Central memory CD8-positive, alpha-beta T cell (primary cell): ENCODE data around the gene RFXANK.

Experiments
- ATAC-seq: fragments of 150-1000 bp; cut with Tn5 transposase; replicated peaks from 2 replicates; pipeline ENCODE4 v1.10.0; 2022; ENCODE audit warnings: mild to moderate bottlenecking, moderate FRiP score, moderate number of reproducible peaks; ENCODE audit not compliant: poor library complexity, severe bottlenecking; ENCODE audit errors: extremely low read depth
- DNase-seq, 2 donors: peaks; one replicate each; pipeline ENCODE4 v3.0.0; 2021; ENCODE audit warnings: low spot score in 2 of 2
- H3K27ac Mint-ChIP-seq: one replicate; pipeline ENCODE4 v1.8.0; 2022; ENCODE audit warnings: low read depth, mild to moderate bottlenecking, moderate library complexity, mixed read lengths
- H3K27me3 Mint-ChIP-seq: one replicate; pipeline ENCODE4 v1.8.0; 2022; ENCODE audit warnings: mixed read lengths
- H3K36me3 Mint-ChIP-seq: one replicate; pipeline ENCODE4 v1.8.0; 2022; ENCODE audit warnings: mild to moderate bottlenecking, moderate library complexity, mixed read lengths; ENCODE audit not compliant: insufficient read depth
- H3K4me1 Mint-ChIP-seq: one replicate; pipeline ENCODE4 v1.8.0; 2022; ENCODE audit warnings: mixed read lengths
- H3K4me3 Mint-ChIP-seq: one replicate; pipeline ENCODE4 v1.8.0; 2022; ENCODE audit warnings: mild to moderate bottlenecking, moderate library complexity, mixed read lengths
- H3K9me3 Mint-ChIP-seq: one replicate; pipeline ENCODE4 v1.8.0; 2022; ENCODE audit warnings: mixed read lengths

RFXANK gene

GRCh38 chr19:19230999-19231398 is 38.9 kb downstream of the RFXANK start:
- DNase-seq (no peak), ATAC-seq (no peak)
- Mint-ChIP-seq H3K9me3 (peaks cover under 1% of the 10 kb centered on the region), H3K36me3 (no peaks in the 10 kb centered on the region), H3K27me3 (peaks cover 45% of the 10 kb centered on the region), H3K4me1 (no peaks in the 10 kb centered on the region), H3K27ac (no peak overlapping the region), H3K4me3 (no peak overlapping the region)

GRCh38 chr19:19232261-19232721 is 40.2 kb downstream of the RFXANK start:
- peaks cover 5% of the 10 kb centered on the region for H3K9me3 Mint-ChIP-seq
- ATAC-seq, result no peak
- no peak overlapping the region for H3K4me3 Mint-ChIP-seq
- no peaks in the 10 kb centered on the region for H3K36me3 Mint-ChIP-seq
- no peaks in the 10 kb centered on the region for H3K4me1 Mint-ChIP-seq
- no peak overlapping the region for H3K27ac Mint-ChIP-seq
- DNase-seq, result no peak
- peaks cover 33% of the 10 kb centered on the region for H3K27me3 Mint-ChIP-seq

DNA sequence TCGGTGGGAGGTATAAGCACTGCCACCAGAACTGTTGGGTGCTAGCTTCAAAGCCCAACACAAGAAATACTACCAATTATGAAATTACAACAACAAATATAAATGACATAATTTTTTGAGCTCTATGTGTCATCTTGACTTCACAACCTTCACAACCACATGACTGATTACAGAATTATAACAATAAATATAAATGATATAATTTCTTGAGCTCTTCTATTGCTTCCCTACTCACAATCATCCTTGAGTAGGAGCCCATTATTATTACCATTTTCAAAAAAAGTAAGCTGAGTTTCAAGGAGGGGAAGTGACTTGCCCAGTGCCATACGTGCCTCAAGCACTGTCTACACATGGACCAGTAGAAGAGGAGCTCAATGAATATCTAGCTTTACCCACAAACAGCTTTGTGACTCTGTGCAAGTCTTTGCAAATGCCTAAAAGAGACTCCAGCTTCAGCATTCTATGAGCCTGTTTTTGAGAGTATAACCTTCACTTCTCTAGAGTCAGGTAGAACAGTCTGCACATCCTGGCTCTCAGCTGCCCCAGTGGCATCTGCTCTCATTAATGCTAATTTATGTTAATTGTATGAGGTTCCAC is 42.3 kb downstream of the RFXANK start:
- DNase-seq (no peak), ATAC-seq (no peak)
- Mint-ChIP-seq H3K9me3 (peaks cover 5% of the 10 kb centered on the region), H3K4me3 (no peak overlapping the region), H3K27ac (no peak overlapping the region), H3K27me3 (peaks cover 32% of the 10 kb centered on the region), H3K4me1 (no peaks in the 10 kb centered on the region), H3K36me3 (no peaks in the 10 kb centered on the region)

DNA sequence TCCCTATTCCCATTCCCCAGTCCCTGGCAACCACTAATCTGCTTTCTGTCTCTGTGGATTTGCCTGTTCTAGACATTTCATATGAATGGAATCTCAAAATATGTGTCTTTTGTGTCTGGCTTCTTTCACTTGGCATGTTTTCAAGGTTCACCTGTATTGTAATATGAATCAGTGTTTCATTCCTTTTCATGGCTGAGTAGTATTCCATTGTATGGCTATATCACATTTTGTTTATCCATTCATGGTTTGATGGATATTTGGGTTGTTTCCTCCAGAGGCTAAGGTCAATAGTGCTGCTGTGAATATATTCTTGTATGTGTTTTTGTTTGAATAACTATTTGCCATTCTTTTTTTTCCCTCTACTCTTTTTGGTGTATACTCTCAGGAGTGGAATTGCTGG is 44.1 kb downstream of the RFXANK start:
- Mint-ChIP-seq H3K27ac (no peak overlapping the region), H3K36me3 (no peaks in the 10 kb centered on the region), H3K27me3 (peaks cover 39% of the 10 kb centered on the region), H3K4me1 (no peaks in the 10 kb centered on the region), H3K4me3 (no peak overlapping the region), H3K9me3 (peaks cover 5% of the 10 kb centered on the region)
- DNase-seq (no peak), ATAC-seq (no peak)

- Mint-ChIP-seq H3K4me1 (no peaks in the 10 kb centered on the region), H3K27me3 (peaks cover 30% of the 10 kb centered on the region), H3K9me3 (peaks cover 5% of the 10 kb centered on the region), H3K36me3 (no peaks in the 10 kb centered on the region), H3K27ac (no peak overlapping the region), H3K4me3 (no peak overlapping the region)
- no peak for DNase-seq
- ATAC-seq, result no peak
These were observed 46.3 kb downstream of the RFXANK start for GRCh38 chr19:19238126-19238894.

- Mint-ChIP-seq H3K4me3 (no peak overlapping the region), H3K27me3 (peaks cover 30% of the 10 kb centered on the region), H3K9me3 (peaks cover 5% of the 10 kb centered on the region), H3K27ac (no peak overlapping the region), H3K4me1 (no peaks in the 10 kb centered on the region), H3K36me3 (no peaks in the 10 kb centered on the region)
- DNase-seq (no peak), ATAC-seq (no peak)
These were observed 47.6 kb downstream of the RFXANK start for GRCh38 chr19:19239675-19240074.

DNA sequence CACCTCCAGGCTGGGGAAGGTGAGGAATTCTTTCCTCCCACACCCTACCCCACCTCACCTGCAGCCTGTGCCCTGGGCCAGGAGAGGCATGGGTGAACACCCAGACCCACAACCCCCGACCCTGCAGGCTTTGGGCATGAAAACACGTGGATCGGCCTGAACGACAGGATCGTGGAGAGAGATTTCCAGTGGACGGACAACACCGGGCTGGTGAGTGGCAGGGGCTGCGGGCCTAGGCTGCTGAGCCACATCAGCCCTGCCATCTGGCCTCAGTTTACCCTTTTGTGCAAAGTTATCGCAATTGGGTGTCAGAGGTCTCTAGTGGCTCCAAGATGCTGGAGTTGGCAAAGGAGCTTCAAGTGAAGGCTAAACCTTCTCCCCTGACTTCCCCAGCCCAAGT is 48.4 kb downstream of the RFXANK start:
- Mint-ChIP-seq H3K27me3 (peaks cover 30% of the 10 kb centered on the region), H3K4me1 (no peaks in the 10 kb centered on the region), H3K36me3 (no peaks in the 10 kb centered on the region), H3K27ac (no peak overlapping the region), H3K4me3 (no peak overlapping the region), H3K9me3 (peaks cover 5% of the 10 kb centered on the region)
- ATAC-seq, result no peak
- no peak for DNase-seq

GRCh38 chr19:19250196-19250801 is 58.2 kb downstream of the RFXANK start:
- Mint-ChIP-seq H3K27me3 (peaks cover 51% of the 10 kb centered on the region), H3K9me3 (no peaks in the 10 kb centered on the region), H3K4me3 (no peak overlapping the region), H3K4me1 (no peaks in the 10 kb centered on the region), H3K36me3 (peaks cover 2% of the 10 kb centered on the region), H3K27ac (no peak overlapping the region)
- ATAC-seq (no peak), DNase-seq (no peak)
